Loucy (cell line): Measurements from ENCODE around the gene TMEM54.

Experiments
- H2AFZ ChIP-seq: fragments of 200-600 bp; sonication (generic); 2 replicates; pipeline ENCODE4 v1.6.0; 2016; ENCODE audit warnings: antibody characterized with exemption, mild to moderate bottlenecking, low read length, moderate library complexity
- H3F3A ChIP-seq: fragments of 200-600 bp; 2 replicates; pipeline ENCODE4 v1.6.0; 2016; ENCODE audit warnings: antibody characterized with exemption, low read depth, mild to moderate bottlenecking
- H3K27me3 ChIP-seq: fragments of 200-600 bp; sonication (generic); 2 replicates; pipeline ENCODE4 v1.6.1; 2014; ENCODE audit warnings: low read length, mild to moderate bottlenecking; ENCODE audit not compliant: insufficient read depth, poor library complexity, severe bottlenecking
- H3K36me3 ChIP-seq: fragments of 200-600 bp; sonication (generic); 2 replicates; pipeline ENCODE4 v1.6.1; 2016; ENCODE audit warnings: low read length; ENCODE audit not compliant: insufficient read depth
- H3K4me1 ChIP-seq: fragments of 200-600 bp; sonication (generic); 2 replicates; pipeline ENCODE4 v1.5.1; 2014; ENCODE audit warnings: low read length, mild to moderate bottlenecking; ENCODE audit not compliant: insufficient read depth, poor library complexity, severe bottlenecking
- H3K4me2 ChIP-seq: fragments of 200-600 bp; sonication (generic); 2 replicates; pipeline ENCODE4 v1.6.0; 2014; ENCODE audit warnings: antibody characterized with exemption, low read length, low read depth, mild to moderate bottlenecking; ENCODE audit not compliant: poor library complexity, severe bottlenecking
- H3K4me3 ChIP-seq: fragments of 200-600 bp; sonication (generic); 2 replicates; pipeline ENCODE4 v1.5.1; 2014; ENCODE audit warnings: low read length, mild to moderate bottlenecking, mixed read lengths; ENCODE audit not compliant: poor library complexity, severe bottlenecking
- H3K79me2 ChIP-seq: fragments of 200-600 bp; sonication (generic); 2 replicates; pipeline ENCODE4 v1.6.1; 2014; ENCODE audit warnings: low read length; ENCODE audit not compliant: insufficient read depth
- H3K9ac ChIP-seq: fragments of 200-600 bp; sonication (generic); 2 replicates; pipeline ENCODE4 v1.6.0; 2014; ENCODE audit warnings: mild to moderate bottlenecking, low read depth, low read length, moderate library complexity; ENCODE audit not compliant: poor library complexity, severe bottlenecking
- H3K9me2 ChIP-seq: fragments of 200-600 bp; sonication (generic); replicated peaks from 2 replicates; pipeline ENCODE4 v1.6.1; 2016; ENCODE audit warnings: low read depth, low read length, mixed read lengths
- H3K9me3 ChIP-seq: fragments of 200-600 bp; sonication (generic); 2 replicates; pipeline ENCODE4 v1.6.1; 2014; ENCODE audit warnings: mild to moderate bottlenecking, antibody characterized with exemption, low read length, low read depth; ENCODE audit not compliant: insufficient read depth
- H4K20me1 ChIP-seq: fragments of 200-600 bp; sonication (generic); 2 replicates; pipeline ENCODE4 v1.6.0; 2014; ENCODE audit warnings: antibody characterized with exemption, low read length, mild to moderate bottlenecking; ENCODE audit not compliant: insufficient read depth, poor library complexity, severe bottlenecking
- CTCF ChIP-seq: fragments of 200-600 bp; sonication (generic); conservative IDR thresholded peaks from 2 replicates; pipeline ENCODE4 v1.5.1; 2014; ENCODE audit warnings: mild to moderate bottlenecking, antibody characterized with exemption, low read length
- EZH2phosphoT487 ChIP-seq: fragments of 200-600 bp; IDR thresholded peaks from 2 replicates; pipeline ENCODE4 v1.6.1; 2018; ENCODE audit warnings: antibody characterized with exemption, mild to moderate bottlenecking, moderate library complexity, borderline replicate concordance

Gene TMEM54

GRCh38 chr1:32883338-32884031, 17.7 kb downstream of the TMEM54 start:
- H3K4me3 ChIP-seq: no peak overlapping the region
- no peaks in the 10 kb centered on the region for H3K9me2 ChIP-seq
- no peak overlapping the region for H3K9ac ChIP-seq
- no peaks in the 10 kb centered on the region for H3K36me3 ChIP-seq
- TF ChIP-seq CTCF (no peak), EZH2phosphoT487 (no peak)
- no peaks in the 10 kb centered on the region for H3K79me2 ChIP-seq
- H3K4me2 ChIP-seq: no peak overlapping the region
- H3K9me3 ChIP-seq: no peaks in the 10 kb centered on the region
- H4K20me1 ChIP-seq: no peaks in the 10 kb centered on the region
- no peak overlapping the region for H2AFZ ChIP-seq
- no peaks in the 10 kb centered on the region for H3K27me3 ChIP-seq
- H3K4me1 ChIP-seq: no peaks in the 10 kb centered on the region
- no peaks in the 10 kb centered on the region for H3F3A ChIP-seq

GRCh38 chr1:32881871-32882850, 19.0 kb downstream of the TMEM54 start:
- Histone ChIP-seq H3K4me2 (no peak overlapping the region), H3K79me2 (no peaks in the 10 kb centered on the region), H3K9me3 (no peaks in the 10 kb centered on the region), H3K9ac (no peak overlapping the region), H3K9me2 (no peaks in the 10 kb centered on the region), H3K36me3 (no peaks in the 10 kb centered on the region), H3K4me3 (no peak overlapping the region), H3F3A (no peaks in the 10 kb centered on the region), H2AFZ (no peak overlapping the region), H3K4me1 (no peaks in the 10 kb centered on the region), H3K27me3 (no peaks in the 10 kb centered on the region), H4K20me1 (no peaks in the 10 kb centered on the region)
- TF ChIP-seq CTCF (no peak), EZH2phosphoT487 (no peak)

GRCh38 chr1:32881291-32881690, 19.9 kb downstream of the TMEM54 start:
- no peaks in the 10 kb centered on the region for H3K79me2 ChIP-seq
- H3K9ac ChIP-seq: no peak overlapping the region
- no peaks in the 10 kb centered on the region for H4K20me1 ChIP-seq
- H3K9me3 ChIP-seq: no peaks in the 10 kb centered on the region
- H3F3A ChIP-seq: no peaks in the 10 kb centered on the region
- H3K4me2 ChIP-seq: no peak overlapping the region
- no peaks in the 10 kb centered on the region for H3K27me3 ChIP-seq
- no peak overlapping the region for H3K4me3 ChIP-seq
- TF ChIP-seq CTCF (no peak), EZH2phosphoT487 (no peak)
- H3K9me2 ChIP-seq: no peaks in the 10 kb centered on the region
- no peaks in the 10 kb centered on the region for H3K4me1 ChIP-seq
- no peaks in the 10 kb centered on the region for H3K36me3 ChIP-seq
- no peak overlapping the region for H2AFZ ChIP-seq
